ENCODE measurements around the gene PPFIBP1.
"Not testable (repeated sequence)": the region's sequence is repeated elsewhere in the genome, so short reads cannot be mapped to it uniquely, and the experiment has no call there.

GRCh38 chr12:27581331-27581671 lies 57.3 kb downstream of the PPFIBP1 start:
- TF ChIP-seq, protein P1, sequence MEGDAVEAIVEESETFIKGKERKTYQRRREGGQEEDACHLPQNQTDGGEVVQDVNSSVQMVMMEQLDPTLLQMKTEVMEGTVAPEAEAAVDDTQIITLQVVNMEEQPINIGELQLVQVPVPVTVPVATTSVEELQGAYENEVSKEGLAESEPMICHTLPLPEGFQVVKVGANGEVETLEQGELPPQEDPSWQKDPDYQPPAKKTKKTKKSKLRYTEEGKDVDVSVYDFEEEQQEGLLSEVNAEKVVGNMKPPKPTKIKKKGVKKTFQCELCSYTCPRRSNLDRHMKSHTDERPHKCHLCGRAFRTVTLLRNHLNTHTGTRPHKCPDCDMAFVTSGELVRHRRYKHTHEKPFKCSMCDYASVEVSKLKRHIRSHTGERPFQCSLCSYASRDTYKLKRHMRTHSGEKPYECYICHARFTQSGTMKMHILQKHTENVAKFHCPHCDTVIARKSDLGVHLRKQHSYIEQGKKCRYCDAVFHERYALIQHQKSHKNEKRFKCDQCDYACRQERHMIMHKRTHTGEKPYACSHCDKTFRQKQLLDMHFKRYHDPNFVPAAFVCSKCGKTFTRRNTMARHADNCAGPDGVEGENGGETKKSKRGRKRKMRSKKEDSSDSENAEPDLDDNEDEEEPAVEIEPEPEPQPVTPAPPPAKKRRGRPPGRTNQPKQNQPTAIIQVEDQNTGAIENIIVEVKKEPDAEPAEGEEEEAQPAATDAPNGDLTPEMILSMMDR (IDR thresholded peaks at IDR 0.05): not testable (repeated sequence)
- not testable (repeated sequence) for TF ChIP-seq POLR2A (IDR thresholded peaks at IDR 0.05)
